Islet of Langerhans (tissue), 1 donor: Measurements from ENCODE around the gene ATP6V0A1.
"Not testable (repeated sequence)": the region's sequence is repeated elsewhere in the genome, so short reads cannot be mapped to it uniquely, and the experiment has no call there.

Source experiments
- FAIRE-seq: peaks from one replicate; lab custom pipeline; 2011; peaks lifted over from hg19 to GRCh38; lab: Jason Lieb, UNC

ATP6V0A1 gene

GRCh38 chr17:42458497-42459255 lies at the start of gene ATP6V0A1:
ATP6V0A1 (plus strand) TSS chr17:42458878; CDS start chr17:42460895, 2,017 bp downstream.
- FAIRE-seq: no peak

GRCh38 chr17:42409523-42410318 lies 49.0 kb upstream of the ATP6V0A1 start:
- no peak for FAIRE-seq

GRCh38 chr17:42410319-42410685 lies 48.4 kb upstream of the ATP6V0A1 start:
- FAIRE-seq: no peak

- FAIRE-seq: no peak
Measured at GRCh38 chr17:42411361-42411760, 47.3 kb upstream of the ATP6V0A1 start.

- no peak for FAIRE-seq
Measured at GRCh38 chr17:42411905-42412679, 46.6 kb upstream of the ATP6V0A1 start.

- no peak for FAIRE-seq
Measured at GRCh38 chr17:42413464-42414040, 45.1 kb upstream of the ATP6V0A1 start.

GRCh38 chr17:42414704-42415409 lies 43.8 kb upstream of the ATP6V0A1 start:
- FAIRE-seq: no peak

GRCh38 chr17:42417981-42418380 lies 40.7 kb upstream of the ATP6V0A1 start:
- not testable (repeated sequence) for FAIRE-seq

- no peak for FAIRE-seq
Measured at GRCh38 chr17:42421136-42421506, 37.6 kb upstream of the ATP6V0A1 start.

GRCh38 chr17:42421507-42422338 lies 37.0 kb upstream of the ATP6V0A1 start:
- FAIRE-seq: no peak

GRCh38 chr17:42422412-42422957 lies 36.2 kb upstream of the ATP6V0A1 start:
- no peak for FAIRE-seq

- no peak for FAIRE-seq
Measured at GRCh38 chr17:42422958-42423712, 35.5 kb upstream of the ATP6V0A1 start, which contains the start of gene CAVIN1. CAVIN1 (minus strand) TSS chr17:42423256; CDS start chr17:42423097, 159 bp downstream.

- no peak for FAIRE-seq
Measured at GRCh38 chr17:42423766-42424165, 34.9 kb upstream of the ATP6V0A1 start.

GRCh38 chr17:42424991-42425610 lies 33.6 kb upstream of the ATP6V0A1 start:
- no peak for FAIRE-seq

GRCh38 chr17:42428141-42428944 lies 30.3 kb upstream of the ATP6V0A1 start:
- FAIRE-seq: no peak

GRCh38 chr17:42429726-42430447 lies 28.8 kb upstream of the ATP6V0A1 start:
- FAIRE-seq: no peak

- no peak for FAIRE-seq
Measured at GRCh38 chr17:42431758-42432161, 26.9 kb upstream of the ATP6V0A1 start.

GRCh38 chr17:42436391-42436790 lies 22.3 kb upstream of the ATP6V0A1 start:
- no peak for FAIRE-seq
